Measurements from ENCODE around the gene ZSCAN10.
"Not testable (repeated sequence)": the region's sequence is repeated elsewhere in the genome, so short reads cannot be mapped to it uniquely, and the experiment has no call there.

Gene ZSCAN10

DNA sequence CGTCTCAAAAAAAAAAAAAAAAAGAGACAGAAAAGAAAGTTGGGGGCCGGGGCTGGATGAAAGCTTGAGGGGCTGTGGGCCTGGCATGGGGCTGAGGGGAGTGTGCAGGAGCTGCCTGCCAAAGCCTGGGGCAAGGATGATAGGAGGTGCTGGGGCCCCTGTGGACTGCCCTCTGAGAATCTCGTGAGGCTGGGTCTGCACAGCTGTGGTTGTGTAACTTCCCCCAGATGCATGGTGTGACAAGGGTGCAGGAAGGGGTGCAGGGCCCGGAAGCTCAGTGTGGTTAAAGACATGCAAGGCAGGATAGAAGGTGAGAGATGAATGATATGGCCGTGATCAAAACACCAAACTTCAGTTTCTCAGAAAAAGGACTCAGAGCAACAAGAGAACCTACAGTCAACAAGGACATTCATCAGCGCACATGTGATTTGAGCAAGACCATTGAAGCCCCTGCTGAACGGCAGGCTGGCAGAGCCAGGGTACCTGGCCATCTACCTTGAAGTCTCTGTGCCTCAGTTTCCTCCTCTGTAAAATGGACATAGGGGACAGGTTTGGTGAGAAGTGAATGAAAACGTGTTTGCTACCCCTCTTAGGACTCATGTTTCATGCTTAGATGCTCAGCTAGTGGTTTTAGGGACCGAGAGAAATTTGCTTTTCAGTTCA is 24.1 kb downstream of the ZSCAN10 start:
- no peak for DNase-seq (ENCODE audit: low read depth, low spot score)
- H3K9ac ChIP-seq (ENCODE audit: insufficient read length) = no peak overlapping the region
- H3K27ac ChIP-seq = no peak overlapping the region
- no peak overlapping the region for H3K4me3 ChIP-seq
- TF ChIP-seq FOXP2 (optimal IDR thresholded peaks at IDR 0.05; ENCODE audit: control extremely low read depth, extremely low read length, insufficient read depth) = no peak
- no peak for TF ChIP-seq POLR2AphosphoS5 (IDR thresholded peaks at IDR 0.05; ENCODE audit: borderline replicate concordance, low read depth, low read length)
- no peak for TF ChIP-seq EZH2 (IDR thresholded peaks at IDR 0.05)
- H3K9me3 ChIP-seq (ENCODE audit: low read depth, low read length) = no peaks in the 10 kb centered on the region
- H3K36me3 ChIP-seq (ENCODE audit: insufficient read depth, low read length) = no peaks in the 10 kb centered on the region

- TF ChIP-seq POLR2AphosphoS5 (IDR thresholded peaks at IDR 0.05; ENCODE audit: borderline replicate concordance, low read depth, low read length) (no peak), EZH2 (IDR thresholded peaks at IDR 0.05) (no peak), FOXP2 (optimal IDR thresholded peaks at IDR 0.05; ENCODE audit: control extremely low read depth, extremely low read length, insufficient read depth) (no peak)
- Histone ChIP-seq H3K9ac (ENCODE audit: insufficient read length) (no peak overlapping the region), H3K9me3 (ENCODE audit: low read depth, low read length) (no peaks in the 10 kb centered on the region), H3K4me3 (no peak overlapping the region), H3K27ac (no peak overlapping the region), H3K36me3 (ENCODE audit: insufficient read depth, low read length) (no peaks in the 10 kb centered on the region)
- no peak for DNase-seq (ENCODE audit: low read depth, low spot score)
Measured at GRCh38 chr16:3073448-3073847, 25.6 kb downstream of the ZSCAN10 start.

GRCh38 chr16:3072576-3073263 is 26.4 kb downstream of the ZSCAN10 start:
- DNase-seq (ENCODE audit: low read depth, low spot score); H3K27ac ChIP-seq; H3K36me3 ChIP-seq (ENCODE audit: insufficient read depth, low read length); H3K9me3 ChIP-seq (ENCODE audit: low read depth, low read length); H3K9ac ChIP-seq (ENCODE audit: insufficient read length); H3K4me3 ChIP-seq: not testable (repeated sequence)

DNA sequence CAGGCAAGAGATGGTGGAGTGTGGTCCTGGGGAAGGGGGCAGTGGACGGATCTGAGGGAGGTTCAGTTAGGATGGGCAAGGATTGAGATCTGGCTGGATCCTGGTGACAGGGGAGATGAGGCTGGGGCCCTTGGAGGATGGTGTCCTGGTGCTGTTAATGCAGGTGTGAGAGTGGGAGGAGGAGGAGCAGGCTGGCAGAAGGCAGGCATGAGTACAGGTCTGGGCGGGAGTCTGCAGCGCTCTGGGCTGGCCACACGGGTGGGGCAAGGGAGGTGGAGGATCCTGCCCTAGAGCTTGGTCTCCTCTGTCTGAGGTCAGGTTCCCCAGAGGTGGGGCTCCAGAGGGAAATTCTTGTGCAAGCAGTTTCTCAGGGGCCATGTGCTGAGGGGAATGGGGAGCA is 26.9 kb downstream of the ZSCAN10 start:
- DNase-seq (ENCODE audit: low read depth, low spot score); H3K36me3 ChIP-seq (ENCODE audit: insufficient read depth, low read length); H3K27ac ChIP-seq; H3K9me3 ChIP-seq (ENCODE audit: low read depth, low read length); H3K9ac ChIP-seq (ENCODE audit: insufficient read length); H3K4me3 ChIP-seq: not testable (repeated sequence)

DNA sequence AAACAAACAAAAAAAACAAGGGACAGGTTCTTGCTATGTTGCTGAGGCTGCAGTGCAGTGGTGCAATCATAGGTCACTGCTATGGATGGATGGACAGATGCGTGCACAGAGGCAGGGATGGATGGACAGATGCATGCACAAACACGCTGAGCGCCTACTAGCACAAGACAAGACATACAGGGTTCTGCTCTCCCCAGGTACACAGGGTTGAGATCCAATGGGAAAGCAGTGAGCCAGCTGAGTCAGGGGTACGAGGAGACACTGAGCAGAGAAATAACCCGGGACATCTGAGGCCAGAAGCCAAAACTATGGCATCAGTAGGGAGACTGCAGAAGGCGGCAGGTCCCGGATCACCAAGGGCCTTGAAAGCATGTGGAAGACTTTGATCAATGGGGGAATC is 27.4 kb downstream of the ZSCAN10 start:
- no peak for DNase-seq (ENCODE audit: low read depth, low spot score)
- no peak overlapping the region for H3K27ac ChIP-seq
- no peak overlapping the region for H3K9ac ChIP-seq (ENCODE audit: insufficient read length)
- TF ChIP-seq POLR2AphosphoS5 (IDR thresholded peaks at IDR 0.05; ENCODE audit: borderline replicate concordance, low read depth, low read length) (no peak), EZH2 (IDR thresholded peaks at IDR 0.05) (no peak), FOXP2 (optimal IDR thresholded peaks at IDR 0.05; ENCODE audit: control extremely low read depth, extremely low read length, insufficient read depth) (no peak)
- H3K9me3 ChIP-seq (ENCODE audit: low read depth, low read length) = no peaks in the 10 kb centered on the region
- no peak overlapping the region for H3K4me3 ChIP-seq
- H3K36me3 ChIP-seq (ENCODE audit: insufficient read depth, low read length) = no peaks in the 10 kb centered on the region

- H3K9ac ChIP-seq (ENCODE audit: insufficient read length) = no peak overlapping the region
- H3K36me3 ChIP-seq (ENCODE audit: insufficient read depth, low read length) = no peaks in the 10 kb centered on the region
- H3K4me3 ChIP-seq = no peak overlapping the region
- no peak for DNase-seq (ENCODE audit: low read depth, low spot score)
- H3K27ac ChIP-seq = no peak overlapping the region
- no peak for TF ChIP-seq FOXP2 (optimal IDR thresholded peaks at IDR 0.05; ENCODE audit: control extremely low read depth, extremely low read length, insufficient read depth)
- TF ChIP-seq EZH2 (IDR thresholded peaks at IDR 0.05) = no peak
- TF ChIP-seq POLR2AphosphoS5 (IDR thresholded peaks at IDR 0.05; ENCODE audit: borderline replicate concordance, low read depth, low read length) = no peak
- no peaks in the 10 kb centered on the region for H3K9me3 ChIP-seq (ENCODE audit: low read depth, low read length)
Measured at GRCh38 chr16:3070608-3071111, 28.4 kb downstream of the ZSCAN10 start.

- not testable (repeated sequence) for H3K27ac ChIP-seq; H3K9ac ChIP-seq (ENCODE audit: insufficient read length); H3K4me3 ChIP-seq; H3K9me3 ChIP-seq (ENCODE audit: low read depth, low read length); DNase-seq (ENCODE audit: low read depth, low spot score); H3K36me3 ChIP-seq (ENCODE audit: insufficient read depth, low read length)
Measured at GRCh38 chr16:3069146-3069545, 29.9 kb downstream of the ZSCAN10 start.

DNA sequence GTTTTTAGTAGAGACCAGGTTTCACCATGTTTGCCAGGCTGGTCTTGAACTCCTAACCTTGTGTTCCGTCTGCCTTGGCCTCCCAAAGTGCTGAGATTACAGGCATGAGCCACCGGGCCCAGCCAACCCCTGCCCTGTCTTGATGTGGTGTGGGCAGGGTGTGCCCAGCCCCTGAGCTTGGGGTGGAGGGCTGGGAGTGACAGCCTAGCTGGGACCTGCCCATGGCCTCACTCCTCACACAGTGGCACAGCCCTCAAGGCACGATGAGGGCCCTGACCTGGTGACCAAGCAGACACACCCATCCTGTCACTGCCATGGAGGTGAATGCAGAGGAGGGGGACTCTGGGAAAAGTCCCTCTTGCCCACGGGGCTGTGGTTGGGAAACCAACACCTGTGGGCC is 30.6 kb downstream of the ZSCAN10 start:
- H3K4me3 ChIP-seq = no peak overlapping the region
- TF ChIP-seq FOXP2 (optimal IDR thresholded peaks at IDR 0.05; ENCODE audit: control extremely low read depth, extremely low read length, insufficient read depth) (no peak), EZH2 (IDR thresholded peaks at IDR 0.05) (no peak), POLR2AphosphoS5 (IDR thresholded peaks at IDR 0.05; ENCODE audit: borderline replicate concordance, low read depth, low read length) (no peak)
- H3K36me3 ChIP-seq (ENCODE audit: insufficient read depth, low read length) = no peaks in the 10 kb centered on the region
- no peak overlapping the region for H3K9ac ChIP-seq (ENCODE audit: insufficient read length)
- no peaks in the 10 kb centered on the region for H3K9me3 ChIP-seq (ENCODE audit: low read depth, low read length)
- no peak overlapping the region for H3K27ac ChIP-seq
- no peak for DNase-seq (ENCODE audit: low read depth, low spot score)

DNA sequence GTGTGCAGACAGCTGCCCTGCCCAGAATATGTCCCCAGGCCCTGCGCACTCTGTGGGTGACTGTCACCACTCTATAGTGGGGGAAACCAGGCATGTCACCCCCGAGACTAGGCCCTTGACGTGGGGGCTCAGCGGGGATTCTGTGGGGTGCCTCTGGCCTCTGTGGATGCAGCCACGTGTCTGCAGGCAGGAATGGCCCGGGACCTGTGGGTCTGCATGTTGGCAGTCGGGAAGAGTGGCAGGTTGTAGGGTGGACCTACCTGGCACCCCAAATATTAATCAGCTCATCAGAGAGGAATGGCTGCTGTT is 32.7 kb downstream of the ZSCAN10 start:
- Histone ChIP-seq H3K9ac (ENCODE audit: insufficient read length) (no peak overlapping the region), H3K27ac (no peak overlapping the region), H3K36me3 (ENCODE audit: insufficient read depth, low read length) (no peaks in the 10 kb centered on the region), H3K9me3 (ENCODE audit: low read depth, low read length) (no peaks in the 10 kb centered on the region), H3K4me3 (no peak overlapping the region)
- no peak for DNase-seq (ENCODE audit: low read depth, low spot score)
- no peak for TF ChIP-seq POLR2AphosphoS5 (IDR thresholded peaks at IDR 0.05; ENCODE audit: borderline replicate concordance, low read depth, low read length)
- no peak for TF ChIP-seq FOXP2 (optimal IDR thresholded peaks at IDR 0.05; ENCODE audit: control extremely low read depth, extremely low read length, insufficient read depth)
- TF ChIP-seq EZH2 (IDR thresholded peaks at IDR 0.05) = no peak

All from SK-N-MC (cell line).